Glomerular visceral epithelial cell (primary cell): ENCODE measurements around the gene EML1.

Source experiments
- DNase-seq: peaks from one replicate; pipeline ENCODE4 v3.0.0-alpha.2; 2016; ENCODE audit errors: extremely low spot score

Gene EML1

DNA sequence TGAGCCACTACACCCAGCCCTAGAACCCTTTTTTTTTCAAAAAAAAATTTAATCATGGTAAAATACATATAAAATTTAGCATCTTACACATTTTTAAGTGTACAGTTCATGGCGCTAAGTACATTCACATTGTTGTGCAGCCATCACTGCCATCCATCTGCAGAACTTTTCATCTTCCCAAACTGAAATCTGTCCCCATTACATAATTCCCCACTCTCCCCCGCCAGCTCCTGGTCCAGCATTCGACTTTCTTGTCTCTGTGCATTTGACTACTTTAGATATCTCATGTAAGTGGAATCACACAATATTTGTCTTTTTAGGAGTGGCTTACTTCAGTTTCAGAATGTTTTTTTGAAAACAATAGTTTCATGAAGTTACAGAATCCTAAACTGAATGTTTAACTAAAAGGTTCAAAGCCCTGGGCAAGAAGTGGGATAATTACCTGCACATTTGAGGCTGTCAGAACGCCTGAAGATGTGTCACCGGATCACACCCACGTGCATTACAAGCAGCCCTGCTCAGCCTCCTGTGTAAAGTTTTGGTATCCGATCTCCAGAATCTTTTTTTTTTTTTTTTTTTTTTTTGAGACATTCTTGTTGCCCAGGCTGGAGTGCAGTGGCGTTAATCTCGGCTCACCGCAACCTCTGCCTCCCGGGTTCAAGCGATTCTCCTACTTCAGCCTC lies 12.7 kb downstream of the EML1 start:
- no peak for DNase-seq

DNA sequence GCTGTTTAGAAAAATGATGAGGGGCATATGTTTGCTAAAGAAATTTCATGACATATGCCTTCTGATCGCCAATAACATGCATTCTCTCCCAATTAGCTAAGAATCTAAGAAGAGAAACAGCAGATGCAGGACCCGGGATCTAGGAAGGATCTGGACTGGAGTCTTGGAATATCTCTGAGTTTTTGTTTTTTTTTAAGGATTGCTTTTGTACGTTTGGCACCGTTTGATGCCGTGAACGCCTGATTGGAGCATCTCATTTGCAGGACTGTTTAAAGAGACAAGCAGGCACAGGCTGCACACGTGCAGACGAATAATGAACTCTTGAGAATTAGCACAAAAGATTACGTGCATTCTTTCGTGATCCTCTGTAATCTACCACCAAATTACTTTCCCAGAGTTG lies 13.6 kb downstream of the EML1 start:
- DNase-seq = no peak

DNA sequence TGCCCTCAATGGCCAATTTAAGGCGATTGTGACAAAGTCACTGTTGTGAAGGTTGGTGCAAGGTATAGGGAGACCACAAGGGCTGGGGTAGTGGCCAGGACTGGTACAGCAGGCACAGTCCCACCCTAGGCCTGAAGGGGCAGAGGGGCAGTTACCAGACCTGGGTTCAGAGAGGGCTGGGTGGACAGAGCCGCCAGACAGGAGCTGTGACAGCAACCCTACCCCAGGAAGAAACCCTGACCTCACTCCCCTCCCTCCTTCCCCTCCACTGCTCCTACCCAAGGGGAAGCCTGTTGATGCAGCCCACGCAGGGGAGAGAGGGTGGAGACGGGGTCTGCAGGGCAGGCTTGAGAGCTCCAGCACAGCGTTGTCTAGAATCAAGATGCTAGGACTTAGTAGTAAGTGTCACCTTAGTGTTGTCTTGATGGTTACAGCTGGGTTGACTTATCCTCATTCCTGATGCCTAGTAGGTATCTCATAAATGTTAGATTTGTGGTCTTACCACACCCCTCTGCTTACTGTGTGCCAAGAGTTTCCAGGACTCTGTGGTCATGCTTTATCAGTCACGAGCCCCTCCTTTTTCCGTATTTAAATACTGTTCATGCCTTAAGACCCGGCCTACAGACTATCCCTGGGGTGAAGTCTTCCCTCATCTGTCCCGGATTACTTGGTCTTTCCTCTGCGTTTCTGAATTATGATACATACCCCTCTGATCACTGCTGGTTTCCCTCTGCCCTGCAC lies 14.4 kb downstream of the EML1 start:
- DNase-seq = peak; percentile 35

DNA sequence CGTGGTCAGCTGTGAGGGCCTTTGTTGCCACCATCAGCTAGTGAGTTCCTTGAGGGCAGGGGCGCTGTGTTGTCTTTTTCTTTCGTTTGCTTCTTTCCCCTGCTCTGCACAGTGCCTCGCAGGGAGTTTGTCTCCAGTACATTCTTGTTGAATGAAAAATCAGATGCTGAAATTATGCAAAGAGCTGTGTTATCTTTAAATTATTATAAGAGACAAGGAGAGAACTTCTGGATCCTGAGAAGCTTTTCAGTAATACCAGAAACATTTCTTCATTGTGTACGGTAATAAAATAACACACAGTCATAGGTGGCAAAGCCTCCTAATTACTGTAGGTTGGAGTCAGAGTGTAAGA lies 14.9 kb downstream of the EML1 start:
- DNase-seq = no peak

DNA sequence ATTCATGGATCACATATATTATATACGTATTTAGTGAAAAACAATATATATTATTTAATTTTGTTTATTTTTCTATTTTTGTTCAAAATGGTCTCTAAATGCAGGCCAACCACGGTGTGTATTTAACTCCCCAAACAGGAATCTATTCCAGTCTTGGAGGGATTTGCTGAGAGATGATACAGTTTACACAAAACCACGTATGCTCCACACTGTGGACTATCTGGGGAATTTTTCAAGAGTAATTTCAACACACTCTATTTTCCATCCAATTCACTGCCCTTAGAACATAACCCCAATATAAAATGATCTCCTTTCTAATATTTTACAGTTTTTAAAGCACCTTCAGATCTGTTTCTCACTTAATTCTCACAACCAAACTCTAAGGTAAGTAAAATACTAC lies 15.3 kb downstream of the EML1 start:
- DNase-seq = no peak

DNA sequence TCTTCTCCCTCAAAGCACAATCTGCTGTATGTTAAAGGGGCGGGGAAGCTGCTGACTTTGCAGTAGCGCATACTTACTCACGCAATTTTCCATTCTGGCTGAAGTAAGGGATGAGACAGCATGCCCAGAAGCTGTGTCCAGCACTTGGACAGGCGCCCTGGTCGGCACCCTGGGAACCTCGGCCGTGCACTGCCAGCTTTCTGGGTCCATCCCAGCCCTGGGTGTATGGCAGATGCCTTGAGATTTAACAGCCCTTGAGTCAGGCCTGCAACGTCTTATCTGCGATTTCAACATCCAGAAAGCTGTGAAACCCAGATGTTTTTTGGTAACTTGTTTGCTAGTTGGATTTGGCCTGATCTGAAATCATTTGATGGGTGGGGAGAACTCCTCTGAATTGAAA lies 16.1 kb downstream of the EML1 start:
- no peak for DNase-seq

DNA sequence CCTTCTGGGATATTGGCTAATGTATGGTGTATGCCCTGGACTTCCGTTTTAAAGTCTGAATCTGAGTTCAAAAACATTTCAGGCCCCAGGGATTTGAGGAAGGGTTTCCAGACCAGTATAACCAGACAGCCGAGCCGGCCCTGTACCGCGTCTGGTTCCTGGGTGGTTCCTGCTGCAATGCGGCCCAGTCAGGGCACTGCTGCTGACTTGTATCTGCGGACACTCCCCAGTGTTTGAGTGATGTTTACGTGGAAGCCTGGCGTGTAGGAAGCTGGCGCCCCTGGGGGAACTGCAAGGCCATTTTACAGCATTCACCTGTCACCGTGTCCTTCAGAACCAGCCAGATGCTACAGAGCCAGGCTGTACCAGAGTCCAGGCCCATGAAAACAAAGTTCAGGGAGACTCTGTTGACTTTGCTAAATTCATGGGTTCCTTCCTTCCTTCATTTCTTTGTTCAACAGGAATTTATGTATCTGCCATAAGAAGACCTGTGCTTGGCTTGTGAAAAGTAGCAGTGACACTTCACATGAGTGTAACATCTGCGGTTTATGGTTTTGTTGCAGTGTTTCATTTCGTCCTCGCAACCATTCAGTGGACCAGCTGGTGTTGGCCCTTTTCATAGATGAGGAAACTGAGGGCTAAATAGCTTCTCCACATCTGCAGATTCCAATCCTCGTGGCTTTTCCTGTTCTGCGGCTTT lies 16.8 kb downstream of the EML1 start:
- DNase-seq = no peak

DNA sequence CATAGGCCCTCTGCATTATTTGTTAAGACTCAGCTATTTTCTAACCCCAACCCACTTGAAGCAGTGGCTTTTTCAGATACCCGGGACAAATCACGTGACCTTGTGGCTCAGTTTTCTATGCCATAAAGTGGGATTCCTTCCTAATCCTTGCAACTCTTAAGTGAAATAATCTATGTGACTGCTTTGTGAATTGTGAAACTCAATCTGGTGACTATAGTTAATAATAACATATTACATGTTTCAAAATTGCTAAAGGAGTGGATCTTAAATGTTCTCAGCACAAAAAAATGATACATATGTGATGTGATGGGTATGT lies 17.3 kb downstream of the EML1 start:
- no peak for DNase-seq

DNA sequence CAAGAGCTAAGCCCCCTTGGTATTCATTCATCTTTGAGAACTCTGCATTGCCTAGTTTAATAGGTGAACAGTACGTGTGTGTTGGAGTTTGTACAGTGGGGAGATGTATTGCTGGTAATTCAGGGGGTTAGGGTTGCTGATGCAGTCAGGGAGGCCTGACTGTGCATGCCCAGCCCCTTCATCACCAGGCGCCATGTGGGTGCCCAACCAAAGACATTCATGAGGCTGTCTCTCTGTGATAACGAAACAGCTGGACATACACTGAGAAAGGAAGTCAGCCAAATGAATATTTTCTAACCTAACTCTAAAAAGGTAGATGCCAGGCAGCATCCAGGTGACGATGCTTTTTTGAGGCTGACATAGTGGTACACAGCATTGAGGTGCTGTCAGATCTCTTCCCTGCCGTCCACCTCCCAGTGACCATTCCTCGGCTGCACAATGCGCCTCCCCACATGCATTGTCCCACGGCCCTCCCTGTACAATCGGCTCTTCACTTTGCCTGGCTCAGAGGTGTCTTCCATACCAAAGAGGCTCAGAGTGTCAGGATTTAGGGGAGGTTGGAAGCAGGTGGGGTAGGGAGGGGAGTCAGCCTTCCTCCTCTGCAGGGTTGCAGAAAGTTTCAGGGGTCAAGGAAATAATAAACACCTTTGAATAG lies 19.0 kb downstream of the EML1 start:
- DNase-seq = no peak

DNA sequence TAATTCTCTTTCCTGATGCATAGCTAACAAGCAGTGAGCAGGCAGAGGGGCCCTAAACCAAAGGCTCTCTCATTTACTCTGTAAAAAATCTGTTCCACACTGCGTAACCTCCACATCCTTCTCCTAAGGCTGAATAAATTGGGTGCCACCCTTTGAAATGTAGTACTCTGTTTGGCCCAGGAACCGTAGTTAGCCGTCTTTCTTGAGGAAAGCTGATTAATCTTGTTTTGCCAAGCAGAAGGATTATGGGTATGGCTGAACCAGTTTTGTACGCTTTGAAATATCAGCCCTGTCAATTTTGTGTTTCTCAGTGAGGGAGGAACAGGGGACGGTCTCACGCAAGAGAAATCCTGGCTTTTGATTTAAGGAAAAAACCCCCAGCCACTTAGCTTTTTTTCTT lies 19.7 kb downstream of the EML1 start:
- no peak for DNase-seq

DNA sequence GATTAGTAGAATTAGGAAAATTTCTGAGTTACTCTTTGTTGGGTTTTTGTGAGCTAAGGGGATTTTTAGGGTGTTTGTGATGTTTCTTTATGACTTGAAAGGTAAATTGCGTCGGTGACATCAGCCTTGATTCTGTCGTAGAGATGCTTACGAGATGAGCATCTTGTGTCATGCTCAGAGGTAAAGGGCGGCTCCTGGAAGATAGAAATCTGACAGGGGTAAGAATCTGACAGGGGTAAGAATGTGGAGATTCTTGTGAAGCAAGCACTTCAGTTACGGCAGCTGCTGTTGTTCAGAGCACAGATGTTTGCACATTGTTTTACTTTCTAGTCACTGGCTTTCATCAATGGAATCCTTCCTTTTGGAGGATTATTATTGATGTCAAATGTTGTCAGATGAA lies 22.5 kb downstream of the EML1 start:
- no peak for DNase-seq

DNA sequence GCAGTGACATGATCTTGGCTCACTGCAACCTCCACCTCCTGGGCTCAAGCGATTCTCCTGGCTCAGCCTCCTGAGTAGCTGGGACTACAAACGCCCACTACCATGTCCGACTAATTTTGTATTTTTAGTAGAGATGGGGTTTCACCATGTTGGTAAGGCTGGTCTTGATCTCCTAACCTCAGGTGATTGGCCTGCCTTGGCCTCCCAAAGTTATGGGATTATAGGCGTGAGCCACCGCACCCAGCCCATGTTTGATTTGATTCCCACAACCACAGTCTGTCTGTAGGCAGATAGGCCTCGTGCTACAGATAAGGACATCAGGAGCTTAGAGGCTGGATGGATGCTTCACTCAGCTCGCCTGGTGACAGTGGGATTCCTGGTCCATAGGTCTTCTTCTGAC lies 23.0 kb downstream of the EML1 start:
- no peak for DNase-seq

DNA sequence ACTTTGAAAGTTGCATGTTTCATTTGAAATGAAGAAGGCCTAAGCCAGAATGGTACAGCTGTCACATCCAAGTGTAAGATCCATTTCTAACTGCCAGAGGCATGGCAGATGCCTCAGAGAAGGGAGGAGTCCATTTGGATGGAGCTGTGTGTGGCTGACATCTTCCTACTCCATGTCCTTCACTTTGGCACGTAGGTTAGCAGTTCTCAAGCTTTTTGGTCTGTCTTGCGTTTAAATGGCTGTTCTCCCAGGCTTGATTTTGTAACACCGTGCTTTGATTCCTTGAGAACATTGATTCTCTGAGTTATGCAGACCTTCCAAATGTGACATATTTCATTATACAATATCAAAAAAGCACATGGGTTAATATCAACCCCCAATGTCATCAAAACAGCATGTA lies 23.4 kb downstream of the EML1 start:
- no peak for DNase-seq

DNA sequence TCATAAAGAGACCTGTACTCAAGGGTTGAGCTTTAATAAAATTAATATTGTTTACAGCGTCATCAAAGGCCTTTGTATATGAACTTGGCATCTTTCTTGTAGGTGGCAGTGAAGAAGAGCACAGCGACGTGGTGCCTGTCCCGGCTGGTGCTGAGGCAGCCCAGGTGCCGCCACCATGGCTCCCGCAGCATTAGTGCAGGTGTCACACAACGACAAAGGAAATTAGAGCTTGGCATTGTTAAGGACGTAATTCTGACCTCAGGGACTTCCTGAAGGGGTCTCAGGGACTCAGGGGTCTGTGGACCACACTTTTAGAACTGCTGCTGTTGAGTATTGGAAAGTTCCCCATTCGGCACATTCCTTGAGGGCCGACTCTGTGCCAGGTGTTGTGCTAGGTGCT lies 24.1 kb downstream of the EML1 start:
- DNase-seq = no peak

DNA sequence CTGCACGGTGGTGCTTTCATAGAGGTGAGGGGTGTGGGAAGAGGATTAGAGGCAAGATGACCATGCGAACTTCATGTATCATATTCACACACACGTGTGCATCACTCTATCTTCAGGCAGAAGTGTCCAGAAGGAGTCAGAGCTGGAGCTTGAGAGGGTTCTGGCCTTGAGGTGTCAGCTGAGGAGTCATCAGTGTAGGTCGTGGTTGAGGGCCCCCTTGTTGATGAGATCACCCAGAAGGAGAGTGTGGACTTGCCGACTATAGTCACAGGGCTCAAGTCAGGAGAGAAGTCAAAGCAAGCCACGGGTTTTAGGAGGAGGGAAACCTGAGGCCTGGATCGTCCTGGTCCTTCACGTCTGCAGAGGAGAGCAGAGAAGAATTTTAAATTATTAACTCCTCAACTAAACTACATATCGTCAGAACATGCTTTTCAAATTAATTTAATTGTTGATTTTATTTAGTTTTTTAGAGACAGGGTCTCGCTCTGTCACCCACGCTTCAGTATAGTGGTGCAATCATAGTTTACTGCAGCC lies 25.4 kb downstream of the EML1 start:
- no peak for DNase-seq

DNA sequence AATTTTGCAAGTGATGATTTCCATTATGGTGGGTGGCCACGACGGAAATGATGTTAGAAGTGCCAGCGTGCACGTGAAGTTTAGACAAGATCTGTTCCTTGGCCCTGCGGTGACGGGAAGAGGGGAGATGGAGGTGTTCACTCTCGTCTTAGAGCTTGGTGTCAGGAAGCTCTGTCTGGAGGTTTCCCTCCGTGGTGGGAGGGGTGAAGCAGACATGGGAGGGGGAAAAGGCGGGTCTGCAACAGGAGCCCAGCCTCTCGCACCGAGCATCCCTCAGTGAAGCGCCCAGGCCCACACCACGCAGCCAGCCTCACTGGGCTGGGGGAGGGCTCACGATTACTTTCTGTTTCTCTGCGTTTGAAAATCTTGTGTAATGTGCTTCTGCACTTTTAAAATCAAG lies 26.3 kb downstream of the EML1 start:
- no peak for DNase-seq

DNA sequence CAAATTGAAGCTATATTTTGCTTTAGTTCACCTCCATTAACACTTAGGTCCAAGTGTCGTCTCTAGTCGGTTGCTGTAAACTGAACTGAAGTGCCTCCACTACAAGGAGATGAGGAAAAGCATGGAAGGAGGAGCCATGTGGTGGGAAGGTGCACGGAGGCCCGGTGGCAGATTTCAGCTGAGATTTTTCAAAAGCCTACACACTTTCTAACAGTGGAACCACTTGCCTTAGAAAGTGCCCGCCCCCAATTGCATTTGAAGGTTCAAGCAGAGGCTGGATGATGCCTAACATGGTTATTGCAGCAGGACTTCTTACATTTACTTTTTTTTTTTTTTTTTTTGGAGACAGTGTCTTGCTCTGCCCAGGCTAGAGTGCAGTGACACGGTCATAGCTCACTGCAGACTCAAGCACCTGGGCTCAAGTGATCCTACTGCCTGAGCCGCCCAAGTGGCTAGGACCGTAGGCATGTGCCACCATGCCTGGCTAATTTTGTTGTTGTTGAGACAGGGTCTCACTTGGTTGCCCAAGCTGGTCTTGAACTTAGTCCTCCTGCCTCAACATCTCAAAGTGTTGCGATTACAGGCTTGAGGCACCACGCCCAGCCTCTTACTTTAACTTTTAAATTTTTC lies 27.6 kb downstream of the EML1 start:
- DNase-seq = no peak

DNA sequence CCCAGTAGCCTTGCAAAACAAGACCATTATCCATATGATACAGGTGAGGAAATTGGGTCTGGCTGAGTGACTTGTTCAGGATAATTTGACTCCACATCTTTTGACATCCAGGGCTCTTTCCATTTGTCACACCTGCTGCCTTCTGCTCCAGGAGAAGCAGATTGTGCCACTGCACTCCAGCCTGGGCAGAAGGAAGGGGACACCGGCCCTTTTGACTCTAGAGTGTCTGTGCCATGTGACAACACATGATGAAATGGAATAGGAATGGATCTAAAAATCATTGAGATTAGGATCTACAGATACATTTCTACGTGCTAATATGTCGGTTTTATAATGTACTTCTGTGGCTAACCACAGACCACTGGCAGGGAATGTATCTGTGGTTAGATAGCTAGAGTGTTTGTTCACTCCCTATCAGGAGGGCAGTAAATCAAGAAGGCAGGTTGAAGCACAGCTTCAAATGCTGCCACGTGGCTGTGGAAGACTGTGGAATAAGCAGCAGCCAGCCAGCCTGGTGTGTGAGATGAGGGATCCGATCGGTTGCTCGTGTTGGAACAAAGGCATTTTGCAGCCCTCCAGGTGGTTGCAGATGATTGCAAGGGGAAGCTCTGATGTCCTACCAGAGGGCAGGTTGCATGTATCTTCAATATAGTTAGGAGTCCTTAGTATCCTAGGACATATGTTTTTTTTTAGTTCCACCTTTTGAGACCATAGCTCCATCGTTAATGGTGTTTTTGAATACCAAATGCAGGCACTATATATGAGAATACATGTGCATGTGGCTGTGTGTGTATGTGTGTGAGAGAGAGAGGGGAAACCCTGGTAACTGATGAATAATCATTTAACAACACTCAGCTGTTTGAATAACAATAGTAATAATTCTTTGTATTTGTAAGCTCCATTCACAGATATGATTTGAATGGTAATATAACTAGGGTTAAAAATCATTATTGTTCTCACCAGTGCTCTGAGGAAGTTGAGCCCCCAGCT lies 28.6 kb downstream of the EML1 start:
- peak; percentile 66 for DNase-seq

DNA sequence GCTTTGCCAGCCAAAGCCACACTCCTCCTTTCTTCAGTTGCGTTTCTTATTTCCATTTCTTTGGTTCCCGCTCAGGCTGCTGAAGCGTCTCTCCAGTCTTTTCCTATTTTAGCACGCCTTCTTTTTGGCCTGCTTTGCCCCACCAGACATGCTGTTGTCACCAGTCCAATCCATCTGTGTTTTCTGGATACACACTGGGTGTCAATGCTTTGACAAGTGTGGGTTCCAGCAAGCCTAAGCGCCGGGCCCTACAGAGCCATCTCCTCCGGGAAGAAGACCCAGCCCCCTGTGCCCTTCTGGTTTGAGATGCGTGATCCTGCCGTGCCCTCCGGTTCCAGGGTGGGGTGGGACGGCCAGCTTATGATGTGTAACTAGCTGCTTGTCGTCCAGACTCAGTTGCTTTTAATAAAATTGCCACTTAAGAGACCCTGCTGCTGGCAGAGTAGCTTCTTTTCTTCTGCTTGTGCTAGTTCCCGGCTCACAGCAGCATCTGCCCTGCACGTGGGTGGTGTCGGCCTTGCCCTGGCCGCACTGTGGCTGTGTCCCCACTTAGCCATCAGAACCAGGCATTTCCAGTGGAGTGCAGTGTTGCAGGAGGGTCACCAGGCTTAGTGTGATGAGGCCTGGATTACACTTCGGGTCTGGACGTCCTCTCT lies 29.7 kb downstream of the EML1 start:
- no peak for DNase-seq

DNA sequence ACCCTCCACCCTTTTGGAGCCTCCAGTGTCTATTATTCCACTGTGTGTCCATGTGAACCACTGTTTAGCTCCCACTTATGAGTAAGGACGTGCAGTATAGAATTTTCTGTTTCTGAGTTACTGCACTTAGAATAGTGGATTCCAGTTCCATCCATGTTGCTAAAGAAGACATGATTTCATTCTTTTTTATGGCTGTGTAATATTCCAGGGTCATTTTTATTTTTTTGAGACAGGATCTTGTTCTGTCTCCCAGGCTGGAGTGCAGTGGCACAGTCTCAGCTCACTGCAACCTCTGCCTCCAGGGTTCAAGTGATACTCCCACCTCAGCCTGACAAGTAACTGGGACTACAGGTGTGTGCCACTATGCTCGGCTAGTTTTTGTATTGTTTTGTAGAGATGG lies 31.6 kb downstream of the EML1 start:
- no peak for DNase-seq
